Neural cell (in vitro differentiated cells): ENCODE results near the gene CIBAR2.

Experiments used
- EP300 ChIP-seq: fragments of 450-650 bp; conservative IDR thresholded peaks from 2 replicates; pipeline ENCODE4 v1.6.1; 2014; ENCODE audit warnings: antibody characterized with exemption, mild to moderate bottlenecking, moderate library complexity; ENCODE audit not compliant: poor library complexity, severe bottlenecking
- EZH2 ChIP-seq: fragments of 200-600, 300-800 bp; shearing (Covaris generic), sonication (generic); IDR thresholded peaks from 2 replicates; pipeline ENCODE4 v1.6.1; 2014; ENCODE audit warnings: antibody characterized with exemption, low read length, borderline replicate concordance, mild to moderate bottlenecking; ENCODE audit not compliant: insufficient read depth, poor library complexity, severe bottlenecking
- POLR2AphosphoS5 ChIP-seq: IDR thresholded peaks from 2 replicates; pipeline ENCODE4 v1.6.1; 2012
- RAD21 ChIP-seq: fragments of 450-650 bp; conservative IDR thresholded peaks from 2 replicates; pipeline ENCODE4 v1.6.1; 2014; ENCODE audit warnings: antibody characterized with exemption, mild to moderate bottlenecking, moderate library complexity
- TF ChIP-seq, protein P1 (sequence below): fragments of 450-650 bp; IDR thresholded peaks from 2 replicates; pipeline ENCODE4 v1.5.1; 2014; ENCODE audit warnings: antibody characterized with exemption, mild to moderate bottlenecking, moderate library complexity; ENCODE audit not compliant: poor library complexity, severe bottlenecking
- TF ChIP-seq, protein P2 (sequence below): IDR thresholded peaks from 2 replicates; pipeline ENCODE4 v1.6.1; 2012; ENCODE audit warnings: borderline replicate concordance

GRCh38 chr16:85069171-85069570 is 43.1 kb downstream of the CIBAR2 start:
- TF ChIP-seq, protein P1, sequence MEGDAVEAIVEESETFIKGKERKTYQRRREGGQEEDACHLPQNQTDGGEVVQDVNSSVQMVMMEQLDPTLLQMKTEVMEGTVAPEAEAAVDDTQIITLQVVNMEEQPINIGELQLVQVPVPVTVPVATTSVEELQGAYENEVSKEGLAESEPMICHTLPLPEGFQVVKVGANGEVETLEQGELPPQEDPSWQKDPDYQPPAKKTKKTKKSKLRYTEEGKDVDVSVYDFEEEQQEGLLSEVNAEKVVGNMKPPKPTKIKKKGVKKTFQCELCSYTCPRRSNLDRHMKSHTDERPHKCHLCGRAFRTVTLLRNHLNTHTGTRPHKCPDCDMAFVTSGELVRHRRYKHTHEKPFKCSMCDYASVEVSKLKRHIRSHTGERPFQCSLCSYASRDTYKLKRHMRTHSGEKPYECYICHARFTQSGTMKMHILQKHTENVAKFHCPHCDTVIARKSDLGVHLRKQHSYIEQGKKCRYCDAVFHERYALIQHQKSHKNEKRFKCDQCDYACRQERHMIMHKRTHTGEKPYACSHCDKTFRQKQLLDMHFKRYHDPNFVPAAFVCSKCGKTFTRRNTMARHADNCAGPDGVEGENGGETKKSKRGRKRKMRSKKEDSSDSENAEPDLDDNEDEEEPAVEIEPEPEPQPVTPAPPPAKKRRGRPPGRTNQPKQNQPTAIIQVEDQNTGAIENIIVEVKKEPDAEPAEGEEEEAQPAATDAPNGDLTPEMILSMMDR, result no peak
- TF ChIP-seq RAD21 (no peak), POLR2AphosphoS5 (no peak), EZH2 (no peak), EP300 (no peak)
- TF ChIP-seq, protein P2, sequence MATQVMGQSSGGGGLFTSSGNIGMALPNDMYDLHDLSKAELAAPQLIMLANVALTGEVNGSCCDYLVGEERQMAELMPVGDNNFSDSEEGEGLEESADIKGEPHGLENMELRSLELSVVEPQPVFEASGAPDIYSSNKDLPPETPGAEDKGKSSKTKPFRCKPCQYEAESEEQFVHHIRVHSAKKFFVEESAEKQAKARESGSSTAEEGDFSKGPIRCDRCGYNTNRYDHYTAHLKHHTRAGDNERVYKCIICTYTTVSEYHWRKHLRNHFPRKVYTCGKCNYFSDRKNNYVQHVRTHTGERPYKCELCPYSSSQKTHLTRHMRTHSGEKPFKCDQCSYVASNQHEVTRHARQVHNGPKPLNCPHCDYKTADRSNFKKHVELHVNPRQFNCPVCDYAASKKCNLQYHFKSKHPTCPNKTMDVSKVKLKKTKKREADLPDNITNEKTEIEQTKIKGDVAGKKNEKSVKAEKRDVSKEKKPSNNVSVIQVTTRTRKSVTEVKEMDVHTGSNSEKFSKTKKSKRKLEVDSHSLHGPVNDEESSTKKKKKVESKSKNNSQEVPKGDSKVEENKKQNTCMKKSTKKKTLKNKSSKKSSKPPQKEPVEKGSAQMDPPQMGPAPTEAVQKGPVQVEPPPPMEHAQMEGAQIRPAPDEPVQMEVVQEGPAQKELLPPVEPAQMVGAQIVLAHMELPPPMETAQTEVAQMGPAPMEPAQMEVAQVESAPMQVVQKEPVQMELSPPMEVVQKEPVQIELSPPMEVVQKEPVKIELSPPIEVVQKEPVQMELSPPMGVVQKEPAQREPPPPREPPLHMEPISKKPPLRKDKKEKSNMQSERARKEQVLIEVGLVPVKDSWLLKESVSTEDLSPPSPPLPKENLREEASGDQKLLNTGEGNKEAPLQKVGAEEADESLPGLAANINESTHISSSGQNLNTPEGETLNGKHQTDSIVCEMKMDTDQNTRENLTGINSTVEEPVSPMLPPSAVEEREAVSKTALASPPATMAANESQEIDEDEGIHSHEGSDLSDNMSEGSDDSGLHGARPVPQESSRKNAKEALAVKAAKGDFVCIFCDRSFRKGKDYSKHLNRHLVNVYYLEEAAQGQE, result no peak
